CD14-positive monocyte (primary cell): ENCODE results near the gene CDC42EP3. TPM values are rescaled to one million over a fixed set of nuclear protein-coding genes. Genes with fewer than 3 reads are reported as not detected.

Source experiments
- DNase-seq, 3 donors: peaks; one replicate each; pipeline ENCODE4 v3.0.0-alpha.2; 2011 to 2022
- H2AFZ ChIP-seq: 2 replicates; pipeline ENCODE4 v1.6.0; 2012; ENCODE audit warnings: mild to moderate bottlenecking, low read depth, low read length, inconsistent platforms; ENCODE audit not compliant: insufficient read depth, poor library complexity, severe bottlenecking
- H3K27ac ChIP-seq, 2 donors: 1 replicate in 1 of 2; 2 replicates in 1 of 2; pipeline ENCODE4 v1.5.1; 2012 to 2013; ENCODE audit warnings: low read length in 2 of 2, control low read depth in 1 of 2, inconsistent platforms in 1 of 2, low read depth in 1 of 2, mild to moderate bottlenecking in 1 of 2
- H3K27me3 ChIP-seq, 2 donors: one replicate each; pipeline versions ENCODE4 v1.6.0 to v1.6.1; 2011 to 2013; ENCODE audit warnings: low read length in 2 of 2; ENCODE audit not compliant: control insufficient read depth in 2 of 2, insufficient read depth in 2 of 2
- H3K36me3 ChIP-seq, 2 donors: replicated peaks in 1 of 2; 1 replicate in 1 of 2; 2 replicates in 1 of 2; pipeline versions ENCODE4 v1.5.1 to v1.6.1; 2012 to 2013; ENCODE audit warnings: low read length in 2 of 2, control low read depth in 1 of 2, inconsistent platforms in 1 of 2, mild to moderate bottlenecking in 1 of 2; ENCODE audit not compliant: insufficient read depth in 2 of 2, control insufficient read depth in 1 of 2
- H3K4me1 ChIP-seq, 2 donors: 1 replicate in 1 of 2; 2 replicates in 1 of 2; pipeline versions ENCODE4 v1.5.1 to v1.6.1; 2012 to 2013; ENCODE audit warnings: low read length in 2 of 2, control low read depth in 1 of 2, inconsistent platforms in 1 of 2, mild to moderate bottlenecking in 1 of 2, moderate library complexity in 1 of 2; ENCODE audit not compliant: insufficient read depth in 2 of 2, control insufficient read depth in 1 of 2
- H3K4me2 ChIP-seq: replicated peaks from 2 replicates; pipeline ENCODE3; 2012; ENCODE audit warnings: low read length, moderate library complexity, mild to moderate bottlenecking; ENCODE audit not compliant: poor library complexity, severe bottlenecking; ENCODE audit errors: extremely low read depth
- H3K4me3 ChIP-seq, 3 experiments: fragments of 200-600 bp in 1 of 3; sonication (generic) in 1 of 3; replicated peaks in 1 of 3; 1 replicate in 2 of 3; 2 replicates in 1 of 3; pipeline ENCODE4 v1.5.1; 2011 to 2013; ENCODE audit warnings: low read length in 3 of 3, mild to moderate bottlenecking in 3 of 3, control low read depth in 2 of 3, low read depth in 2 of 3, inconsistent platforms in 1 of 3, moderate library complexity in 1 of 3
- H3K79me2 ChIP-seq: 2 replicates; pipeline ENCODE4 v1.6.0; 2012; ENCODE audit warnings: mild to moderate bottlenecking, control low read depth, inconsistent platforms, low read length, moderate library complexity; ENCODE audit not compliant: insufficient read depth
- H3K9ac ChIP-seq: 2 replicates; pipeline ENCODE4 v1.6.0; 2017; ENCODE audit warnings: low read length, mild to moderate bottlenecking; ENCODE audit not compliant: insufficient read depth, poor library complexity, severe bottlenecking
- H3K9me3 ChIP-seq, 2 donors: replicated peaks in 1 of 2; 1 replicate in 1 of 2; 2 replicates in 1 of 2; pipeline versions ENCODE4 v1.5.1 to v1.6.1; 2012 to 2013; ENCODE audit warnings: low read length in 2 of 2, control low read depth in 1 of 2; ENCODE audit not compliant: control insufficient read depth in 1 of 2, insufficient read depth in 1 of 2
- H4K20me1 ChIP-seq: 2 replicates; pipeline ENCODE4 v1.6.0; 2012; ENCODE audit warnings: mild to moderate bottlenecking, low read length, control low read depth, moderate library complexity; ENCODE audit not compliant: insufficient read depth
- H3K27ac Mint-ChIP-seq, 7 donors: one replicate each; pipeline ENCODE4 v1.8.0; 2020; ENCODE audit warnings: mild to moderate bottlenecking in 7 of 7, mixed read lengths in 7 of 7, moderate library complexity in 6 of 7, inconsistent platforms in 2 of 7
- H3K27me3 Mint-ChIP-seq, 3 donors: one replicate each; pipeline ENCODE4 v1.8.0; 2021 to 2022; ENCODE audit warnings: low read depth in 3 of 3, mild to moderate bottlenecking in 3 of 3, mixed read lengths in 3 of 3, moderate library complexity in 3 of 3, inconsistent platforms in 1 of 3
- H3K36me3 Mint-ChIP-seq, 2 donors: one replicate each; pipeline ENCODE4 v1.8.0; 2020; ENCODE audit warnings: mixed read lengths in 2 of 2, inconsistent platforms in 1 of 2, mild to moderate bottlenecking in 1 of 2
- H3K4me1 Mint-ChIP-seq: one replicate; pipeline ENCODE4 v1.8.0; 2020; ENCODE audit warnings: mild to moderate bottlenecking, mixed read lengths
- H3K4me3 Mint-ChIP-seq, 2 donors: one replicate each; pipeline ENCODE4 v1.8.0; 2020; ENCODE audit warnings: mild to moderate bottlenecking in 2 of 2, mixed read lengths in 2 of 2, moderate library complexity in 1 of 2
- H3K9me3 Mint-ChIP-seq, 7 donors: one replicate each; pipeline ENCODE4 v1.8.0; 2020 to 2022; ENCODE audit warnings: mixed read lengths in 7 of 7, mild to moderate bottlenecking in 6 of 7, moderate library complexity in 6 of 7, inconsistent platforms in 2 of 7
- CTCF ChIP-seq: fragments of 200-600 bp; IDR thresholded peaks from one replicate; pipeline ENCODE4 v1.8.0; 2022; ENCODE audit warnings: antibody characterized with exemption, mild to moderate bottlenecking
- WGBS: methylation state at CpG from one replicate; pipeline ENCODE4 v1.1.5; 2013; ENCODE audit warnings: missing lambda C conversion rate; ENCODE audit not compliant: insufficient coverage; 5-methylcytosine and 5-hydroxymethylcytosine counted together
- intact Hi-C, 2 donors: fragments of 100-400 bp; cut with micrococcal nuclease; formaldehyde crosslinking; loops; one replicate each; pipeline versions ENCODE4 v1.15.0 to v1.15.1; 2023
- polyA plus RNA-seq, 3 donors: library from polyadenylated mRNA; depleted of rRNA in 1 of 3; unstranded in 2 of 3; stranded (reverse) in 1 of 3; fragments of 300-500 nt in 2 of 3; fragments of >200 nt in 1 of 3; fragmentation: Illumina TruSeq in 2 of 3; gene quantifications; 1 replicate in 2 of 3; 2 replicates in 1 of 3; pipeline ENCODE4 v1.2.3, GENCODE V29; 2012 to 2021

The CDC42EP3 gene
- polyA plus RNA-seq, 3 donors, result 179 to 272 (median 249) TPM

DNA sequence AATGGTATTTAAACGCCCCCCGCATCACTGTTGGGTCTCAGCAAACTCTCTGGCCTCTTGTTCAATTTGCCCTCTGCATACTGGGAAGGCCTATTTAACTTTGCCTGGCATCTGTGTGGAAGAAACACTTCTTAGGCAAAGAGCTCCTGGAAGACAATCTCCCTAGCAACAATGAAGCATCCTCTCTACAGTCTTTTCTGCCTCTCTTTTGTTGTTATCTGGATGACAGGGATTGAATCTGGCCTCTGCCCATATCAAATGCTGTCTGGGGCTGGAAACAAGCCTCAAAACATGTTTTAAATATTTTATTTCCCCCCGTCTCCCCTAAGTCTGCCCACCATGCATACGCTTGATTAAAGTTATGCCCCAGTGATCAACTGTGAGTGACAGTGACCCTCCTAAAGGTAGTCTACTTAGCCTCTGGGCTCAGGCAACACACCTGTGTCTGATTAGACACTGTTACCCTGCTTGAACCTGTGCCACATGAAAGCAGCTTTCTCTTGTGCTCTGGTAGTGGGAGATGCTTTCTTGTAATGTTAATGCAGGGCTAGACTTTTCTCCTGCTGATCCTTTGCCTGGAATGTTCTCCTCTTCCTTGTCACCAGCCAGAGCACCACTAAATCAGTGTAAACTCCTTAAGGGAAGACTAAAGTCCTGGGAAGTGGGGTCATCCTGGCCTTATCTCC lies 34.9 kb downstream of the CDC42EP3 start:
- peaks cover 3% of the 10 kb centered on the region for H4K20me1 ChIP-seq
- TF ChIP-seq CTCF, result no peak
- peak overlapping the region; percentile 98 to 99 for H3K27ac ChIP-seq
- H3K4me1 ChIP-seq, result peaks cover 50 to 54% of the 10 kb centered on the region in 2 donors
- Mint-ChIP-seq H3K27ac (peak overlapping the region; percentile 99 to 100 (median 99)), H3K36me3 (peaks cover 19 to 21% of the 10 kb centered on the region in 2 donors), H3K4me3 (peak overlapping the region; percentile 27 to 71), H3K9me3 (peaks cover 0 to 4% (median 0%) of the 10 kb centered on the region in 7 donors), H3K27me3 (peaks cover 0 to 4% (median 2%) of the 10 kb centered on the region in 3 donors), H3K4me1 (peaks cover 57% of the 10 kb centered on the region)
- peak overlapping the region in 1 of 3 experiments; percentile 26 for H3K4me3 ChIP-seq
- H3K79me2 ChIP-seq, result peaks cover 8% of the 10 kb centered on the region
- H3K27me3 ChIP-seq, result no peaks in the 10 kb centered on the region
- DNase-seq, result no peak
- H3K9me3 ChIP-seq, result no peaks in the 10 kb centered on the region
- H3K36me3 ChIP-seq, result peaks cover 4 to 6% of the 10 kb centered on the region in 2 donors
- H3K9ac ChIP-seq, result peak overlapping the region; percentile 71
- no peak overlapping the region for H2AFZ ChIP-seq
- H3K4me2 ChIP-seq, result peak overlapping the region; percentile 57
- intact Hi-C loops, result loop anchor here in 1 of 2 donors (5.0 to 10.0 kb wide), 3 partner anchors 36 to 188 kb away; partner anchors contain the start of gene CDC42EP3
- 50% methylated on average over 4 of the region's 4 CpGs for WGBS

DNA sequence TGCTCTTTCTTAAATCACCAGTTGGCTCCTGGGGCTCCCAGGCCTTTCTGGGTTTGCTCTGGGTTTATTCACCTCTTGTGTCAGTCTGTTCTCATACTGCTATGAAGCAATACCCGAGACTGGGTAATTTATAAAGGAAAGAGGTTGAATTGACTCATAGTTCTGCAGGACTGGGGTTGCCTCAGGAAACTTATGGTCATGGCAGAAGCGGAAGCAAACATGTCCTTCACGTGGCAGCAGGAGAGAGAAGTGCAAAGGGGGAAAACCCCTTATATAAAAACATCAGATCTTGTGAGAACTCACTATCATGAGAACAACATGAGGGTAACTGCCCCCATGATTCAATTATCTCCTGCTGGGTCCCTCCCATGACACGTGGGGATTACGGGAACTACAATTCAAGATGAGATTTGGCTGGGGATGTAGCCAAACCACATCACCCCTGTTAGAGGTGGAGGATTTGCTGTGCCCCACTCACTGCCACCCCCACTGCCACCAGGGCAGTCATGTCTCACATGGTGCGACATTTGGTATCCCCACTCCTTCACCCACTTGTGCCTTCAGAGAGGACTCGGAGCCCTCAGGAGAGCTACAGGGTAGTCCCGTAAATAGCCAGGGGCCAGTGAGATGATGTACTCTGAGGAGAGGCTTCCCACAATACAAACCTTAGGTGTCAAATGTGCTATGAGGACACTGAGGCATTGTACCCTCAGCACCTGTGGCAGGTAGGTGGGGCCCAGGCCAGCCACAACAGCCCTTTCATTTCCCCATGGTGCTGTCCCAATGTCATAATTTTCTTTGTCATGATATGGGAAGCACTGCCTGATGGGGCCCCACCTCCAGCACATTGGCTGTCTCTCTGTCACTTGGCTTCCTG lies 35.7 kb downstream of the CDC42EP3 start:
- Histone ChIP-seq H3K27ac (peak overlapping the region; percentile 98 to 99), H3K27me3 (no peaks in the 10 kb centered on the region), H2AFZ (no peak overlapping the region), H3K4me1 (peaks cover 50 to 60% of the 10 kb centered on the region in 2 donors), H3K4me3 (peak overlapping the region in 1 of 3 experiments; percentile 26), H3K9ac (peak overlapping the region; percentile 71), H3K4me2 (peak overlapping the region; percentile 57), H4K20me1 (no peaks in the 10 kb centered on the region), H3K36me3 (no peaks in the 10 kb centered on the region), H3K79me2 (peaks cover 8% of the 10 kb centered on the region), H3K9me3 (no peaks in the 10 kb centered on the region)
- intact Hi-C loops, result loop anchor here in 1 of 2 donors (5.0 to 10.0 kb wide), 3 partner anchors 37 to 189 kb away; partner anchors contain the start of gene CDC42EP3
- no CpG with 5 or more reads among the region's 8 CpGs for WGBS
- Mint-ChIP-seq H3K9me3 (peaks cover 0 to 4% (median 0%) of the 10 kb centered on the region in 7 donors), H3K27me3 (peaks cover 0 to 4% (median 2%) of the 10 kb centered on the region in 3 donors), H3K27ac (peak overlapping the region; percentile 99 to 100 (median 99)), H3K36me3 (peaks cover 11 to 14% of the 10 kb centered on the region in 2 donors), H3K4me1 (peaks cover 59% of the 10 kb centered on the region), H3K4me3 (peak overlapping the region; percentile 34 to 48)
- no peak for TF ChIP-seq CTCF
- peak; percentile 97 to 100 (median 99) for DNase-seq
